HEK293 (cell line): ENCODE data around the gene RNF121.

Experiments used
- EGR2 ChIP-seq: fragments of 450-650 bp; formaldehyde crosslinking; IDR thresholded peaks from 2 replicates; pipeline ENCODE4 v1.5.1; 2016; ENCODE audit warnings: low read depth, missing biosample characterization, missing genetic modification characterization
- KLF16 ChIP-seq: fragments of 450-650 bp; formaldehyde crosslinking; IDR thresholded peaks from 2 replicates; pipeline ENCODE4 v1.5.1; 2017; ENCODE audit warnings: missing biosample characterization, missing genetic modification characterization
- YY1 ChIP-seq: fragments of 450-650 bp; formaldehyde crosslinking; IDR thresholded peaks from 2 replicates; pipeline ENCODE4 v1.5.1; 2018; ENCODE audit warnings: missing biosample characterization, missing genetic modification characterization
- ZFP37 ChIP-seq: fragments of 450-650 bp; formaldehyde crosslinking; IDR thresholded peaks from 2 replicates; pipeline ENCODE4 v1.5.1; 2016; ENCODE audit warnings: missing biosample characterization, missing genetic modification characterization
- ZNF121 ChIP-seq: fragments of 450-650 bp; formaldehyde crosslinking; IDR thresholded peaks from 2 replicates; pipeline ENCODE4 v1.5.1; 2016; ENCODE audit warnings: missing biosample characterization, missing genetic modification characterization
- ZNF19 ChIP-seq: fragments of 450-650 bp; formaldehyde crosslinking; IDR thresholded peaks from 2 replicates; pipeline ENCODE4; 2016; ENCODE audit warnings: missing biosample characterization, missing genetic modification characterization, low read depth
- ZNF211 ChIP-seq: fragments of 450-650 bp; formaldehyde crosslinking; IDR thresholded peaks from 2 replicates; pipeline ENCODE4 v1.5.1; 2016; ENCODE audit warnings: low read depth, missing biosample characterization, missing genetic modification characterization
- ZNF239 ChIP-seq: fragments of 450-650 bp; formaldehyde crosslinking; IDR thresholded peaks from 2 replicates; pipeline ENCODE4 v1.5.1; 2016; ENCODE audit warnings: missing biosample characterization, missing genetic modification characterization
- ZNF24 ChIP-seq: fragments of 450-650 bp; formaldehyde crosslinking; IDR thresholded peaks from 2 replicates; pipeline ENCODE4 v1.5.1; 2016; ENCODE audit warnings: missing biosample characterization, missing genetic modification characterization
- ZNF292 ChIP-seq: fragments of 450-650 bp; formaldehyde crosslinking; IDR thresholded peaks from 2 replicates; pipeline ENCODE4 v1.5.1; 2016; ENCODE audit warnings: low read depth, missing biosample characterization, missing genetic modification characterization, borderline replicate concordance
- ZNF311 ChIP-seq: fragments of 450-650 bp; formaldehyde crosslinking; IDR thresholded peaks from 2 replicates; pipeline ENCODE4 v1.5.1; 2017; ENCODE audit warnings: missing biosample characterization, missing genetic modification characterization, borderline replicate concordance
- ZNF324 ChIP-seq: fragments of 450-650 bp; formaldehyde crosslinking; IDR thresholded peaks from 2 replicates; pipeline ENCODE4 v1.5.1; 2016; ENCODE audit warnings: missing biosample characterization, missing genetic modification characterization
- ZNF354C ChIP-seq: fragments of 450-650 bp; formaldehyde crosslinking; IDR thresholded peaks from 2 replicates; pipeline ENCODE4 v1.5.1; 2016; ENCODE audit warnings: missing biosample characterization, missing genetic modification characterization, low read depth, borderline replicate concordance
- ZNF391 ChIP-seq: fragments of 450-650 bp; formaldehyde crosslinking; IDR thresholded peaks from 2 replicates; pipeline ENCODE4 v1.5.1; 2016; ENCODE audit warnings: low read depth, missing biosample characterization, missing genetic modification characterization, borderline replicate concordance
- ZNF404 ChIP-seq: fragments of 450-650 bp; formaldehyde crosslinking; IDR thresholded peaks from 2 replicates; pipeline ENCODE4 v1.5.1; 2017; ENCODE audit warnings: missing biosample characterization, missing genetic modification characterization
- ZNF416 ChIP-seq: fragments of 450-650 bp; formaldehyde crosslinking; IDR thresholded peaks from 2 replicates; pipeline ENCODE4 v1.5.1; 2016; ENCODE audit warnings: missing biosample characterization, missing genetic modification characterization
- ZNF48 ChIP-seq: fragments of 450-650 bp; formaldehyde crosslinking; IDR thresholded peaks from 2 replicates; pipeline ENCODE4 v1.5.1; 2016; ENCODE audit warnings: missing biosample characterization, missing genetic modification characterization
- ZNF514 ChIP-seq: fragments of 450-650 bp; formaldehyde crosslinking; IDR thresholded peaks from 2 replicates; pipeline ENCODE4 v1.5.1; 2016; ENCODE audit warnings: missing biosample characterization, missing genetic modification characterization
- ZNF571 ChIP-seq: fragments of 450-650 bp; formaldehyde crosslinking; IDR thresholded peaks from 2 replicates; pipeline ENCODE4 v1.5.0; 2017; ENCODE audit warnings: missing biosample characterization, missing genetic modification characterization
- ZNF600 ChIP-seq: fragments of 450-650 bp; formaldehyde crosslinking; IDR thresholded peaks from 2 replicates; pipeline ENCODE4 v1.5.1; 2016; ENCODE audit warnings: missing biosample characterization, missing genetic modification characterization
- ZNF626 ChIP-seq: fragments of 450-650 bp; sonication (Bioruptor Pico); formaldehyde crosslinking; IDR thresholded peaks from 2 replicates; pipeline ENCODE4 v1.5.1; 2018; ENCODE audit warnings: missing biosample characterization, missing genetic modification characterization, inconsistent platforms
- ZNF664 ChIP-seq: fragments of 450-650 bp; formaldehyde crosslinking; IDR thresholded peaks from 2 replicates; pipeline ENCODE4 v1.5.1; 2016; ENCODE audit warnings: missing biosample characterization, missing genetic modification characterization
- TF ChIP-seq, protein P1 (sequence below): fragments of 450-650 bp; formaldehyde crosslinking; IDR thresholded peaks from 2 replicates; pipeline ENCODE4 v1.5.1; 2016; ENCODE audit warnings: missing biosample characterization, missing genetic modification characterization
- TF ChIP-seq, protein P2 (sequence below): fragments of 450-650 bp; formaldehyde crosslinking; IDR thresholded peaks from 2 replicates; pipeline ENCODE4 v1.5.1; 2017; ENCODE audit warnings: missing biosample characterization, missing genetic modification characterization
- TF ChIP-seq, protein P3 (sequence below): fragments of 450-650 bp; formaldehyde crosslinking; IDR thresholded peaks from 2 replicates; pipeline ENCODE4 v1.5.1; 2016; ENCODE audit warnings: missing biosample characterization, missing genetic modification characterization
- TF ChIP-seq, protein P4 (sequence below): fragments of 450-650 bp; formaldehyde crosslinking; IDR thresholded peaks from 2 replicates; pipeline ENCODE4 v1.5.1; 2016; ENCODE audit warnings: missing biosample characterization, missing genetic modification characterization
- TF ChIP-seq, protein P5 (sequence below): fragments of 450-650 bp; formaldehyde crosslinking; IDR thresholded peaks from 2 replicates; pipeline ENCODE4 v1.5.1; 2016; ENCODE audit warnings: missing biosample characterization, missing genetic modification characterization
- TF ChIP-seq, protein P6 (sequence below): fragments of 450-650 bp; formaldehyde crosslinking; IDR thresholded peaks from 2 replicates; pipeline ENCODE4 v1.5.1; 2016; ENCODE audit warnings: missing biosample characterization, missing genetic modification characterization

Gene RNF121

DNA sequence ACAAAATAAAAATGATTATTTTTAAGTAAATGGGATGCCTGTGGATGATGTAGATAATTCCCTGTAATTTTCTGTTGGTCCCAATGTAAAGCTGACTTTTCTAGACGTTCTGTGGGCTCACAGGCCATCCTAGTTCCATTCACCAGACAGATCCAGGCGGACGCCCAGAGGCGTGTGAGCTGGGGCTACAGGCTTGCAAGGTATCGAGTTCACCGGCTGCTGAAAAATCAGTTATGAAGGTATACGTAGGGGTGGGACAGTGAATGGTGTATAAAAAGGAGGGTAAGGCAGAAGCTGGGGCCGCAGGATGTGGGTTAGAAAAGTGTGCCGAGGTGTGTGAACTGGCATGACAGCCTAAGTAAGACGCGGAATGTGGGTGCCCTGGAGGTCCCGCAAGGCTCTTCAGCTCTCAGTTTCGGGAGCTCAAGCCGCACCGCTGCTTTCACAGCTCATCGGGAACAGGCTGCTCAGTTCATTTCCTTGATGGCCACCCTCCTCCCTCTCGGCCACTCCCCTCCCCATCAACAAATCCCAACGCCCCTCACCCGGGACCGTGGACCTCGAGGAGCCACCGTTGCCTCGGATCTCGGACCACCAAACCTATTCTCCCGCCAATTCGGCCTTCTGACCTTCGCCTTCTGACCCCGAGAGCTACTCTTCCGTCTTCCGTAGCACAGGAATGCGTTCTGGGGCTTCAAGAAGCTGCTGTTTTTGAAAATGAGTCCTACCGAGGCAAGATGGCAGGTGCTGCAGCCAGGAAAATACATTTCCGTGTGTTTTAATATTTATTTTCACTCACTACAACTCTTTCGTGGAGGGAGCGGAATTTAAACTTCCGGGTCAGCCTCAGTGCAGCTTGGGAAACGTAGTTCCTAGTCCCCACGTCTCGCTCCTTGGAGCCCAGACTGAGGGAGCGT, 768 bp upstream of the RNF121 start, which contains the start of gene XNDC1N (continued):
- TF ChIP-seq, protein P1, sequence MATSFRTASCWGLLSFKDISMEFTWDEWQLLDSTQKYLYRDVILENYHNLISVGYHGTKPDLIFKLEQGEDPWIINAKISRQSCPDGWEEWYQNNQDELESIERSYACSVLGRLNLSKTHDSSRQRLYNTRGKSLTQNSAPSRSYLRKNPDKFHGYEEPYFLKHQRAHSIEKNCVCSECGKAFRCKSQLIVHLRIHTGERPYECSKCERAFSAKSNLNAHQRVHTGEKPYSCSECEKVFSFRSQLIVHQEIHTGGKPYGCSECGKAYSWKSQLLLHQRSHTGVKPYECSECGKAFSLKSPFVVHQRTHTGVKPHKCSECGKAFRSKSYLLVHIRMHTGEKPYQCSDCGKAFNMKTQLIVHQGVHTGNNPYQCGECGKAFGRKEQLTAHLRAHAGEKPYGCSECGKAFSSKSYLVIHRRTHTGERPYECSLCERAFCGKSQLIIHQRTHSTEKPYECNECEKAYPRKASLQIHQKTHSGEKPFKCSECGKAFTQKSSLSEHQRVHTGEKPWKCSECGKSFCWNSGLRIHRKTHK (tag by site-specific recombination) = no peak
- TF ChIP-seq KLF16 (tag by site-specific recombination) (peak; percentile 26), ZNF292 (tag by site-specific recombination) (no peak), ZNF571 (tag by site-specific recombination) (no peak), ZNF626 (tag by site-specific recombination) (no peak), ZNF311 (tag by site-specific recombination) (no peak), ZNF404 (tag by site-specific recombination) (no peak), ZNF514 (tag by site-specific recombination) (no peak), ZNF48 (tag by site-specific recombination) (no peak), ZNF24 (tag by site-specific recombination) (no peak), ZNF391 (no peak), ZNF416 (tag by site-specific recombination) (no peak), ZNF664 (tag by site-specific recombination) (no peak), EGR2 (no peak), ZNF239 (tag by site-specific recombination) (no peak), YY1 (no peak), ZNF600 (tag by site-specific recombination) (peak; percentile 81; the same call in 1 of the 2 replicates), ZNF324 (tag by site-specific recombination) (peak; percentile 72; the same call in 1 of the 2 replicates), ZNF121 (tag by site-specific recombination) (no peak), ZNF211 (tag by site-specific recombination) (no peak), ZFP37 (tag by site-specific recombination) (no peak), ZNF19 (tag by site-specific recombination) (no peak), ZNF354C (tag by site-specific recombination) (no peak)
- TF ChIP-seq, protein P2, sequence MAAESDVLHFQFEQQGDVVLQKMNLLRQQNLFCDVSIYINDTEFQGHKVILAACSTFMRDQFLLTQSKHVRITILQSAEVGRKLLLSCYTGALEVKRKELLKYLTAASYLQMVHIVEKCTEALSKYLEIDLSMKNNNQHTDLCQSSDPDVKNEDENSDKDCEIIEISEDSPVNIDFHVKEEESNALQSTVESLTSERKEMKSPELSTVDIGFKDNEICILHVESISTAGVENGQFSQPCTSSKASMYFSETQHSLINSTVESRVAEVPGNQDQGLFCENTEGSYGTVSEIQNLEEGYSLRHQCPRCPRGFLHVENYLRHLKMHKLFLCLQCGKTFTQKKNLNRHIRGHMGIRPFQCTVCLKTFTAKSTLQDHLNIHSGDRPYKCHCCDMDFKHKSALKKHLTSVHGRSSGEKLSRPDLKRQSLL = no peak
- TF ChIP-seq, protein P3, sequence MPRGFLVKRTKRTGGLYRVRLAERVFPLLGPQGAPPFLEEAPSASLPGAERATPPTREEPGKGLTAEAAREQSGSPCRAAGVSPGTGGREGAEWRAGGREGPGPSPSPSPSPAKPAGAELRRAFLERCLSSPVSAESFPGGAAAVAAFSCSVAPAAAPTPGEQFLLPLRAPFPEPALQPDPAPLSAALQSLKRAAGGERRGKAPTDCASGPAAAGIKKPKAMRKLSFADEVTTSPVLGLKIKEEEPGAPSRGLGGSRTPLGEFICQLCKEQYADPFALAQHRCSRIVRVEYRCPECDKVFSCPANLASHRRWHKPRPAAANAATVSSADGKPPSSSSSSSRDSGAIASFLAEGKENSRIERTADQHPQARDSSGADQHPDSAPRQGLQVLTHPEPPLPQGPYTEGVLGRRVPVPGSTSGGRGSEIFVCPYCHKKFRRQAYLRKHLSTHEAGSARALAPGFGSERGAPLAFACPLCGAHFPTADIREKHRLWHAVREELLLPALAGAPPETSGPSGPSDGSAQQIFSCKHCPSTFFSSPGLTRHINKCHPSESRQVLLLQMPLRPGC (tag by site-specific recombination) = peak; percentile 45; the same call in 1 of the 2 replicates
- TF ChIP-seq, protein P4, sequence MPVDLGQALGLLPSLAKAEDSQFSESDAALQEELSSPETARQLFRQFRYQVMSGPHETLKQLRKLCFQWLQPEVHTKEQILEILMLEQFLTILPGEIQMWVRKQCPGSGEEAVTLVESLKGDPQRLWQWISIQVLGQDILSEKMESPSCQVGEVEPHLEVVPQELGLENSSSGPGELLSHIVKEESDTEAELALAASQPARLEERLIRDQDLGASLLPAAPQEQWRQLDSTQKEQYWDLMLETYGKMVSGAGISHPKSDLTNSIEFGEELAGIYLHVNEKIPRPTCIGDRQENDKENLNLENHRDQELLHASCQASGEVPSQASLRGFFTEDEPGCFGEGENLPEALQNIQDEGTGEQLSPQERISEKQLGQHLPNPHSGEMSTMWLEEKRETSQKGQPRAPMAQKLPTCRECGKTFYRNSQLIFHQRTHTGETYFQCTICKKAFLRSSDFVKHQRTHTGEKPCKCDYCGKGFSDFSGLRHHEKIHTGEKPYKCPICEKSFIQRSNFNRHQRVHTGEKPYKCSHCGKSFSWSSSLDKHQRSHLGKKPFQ (tag by site-specific recombination) = peak; percentile 77
- TF ChIP-seq, protein P5, sequence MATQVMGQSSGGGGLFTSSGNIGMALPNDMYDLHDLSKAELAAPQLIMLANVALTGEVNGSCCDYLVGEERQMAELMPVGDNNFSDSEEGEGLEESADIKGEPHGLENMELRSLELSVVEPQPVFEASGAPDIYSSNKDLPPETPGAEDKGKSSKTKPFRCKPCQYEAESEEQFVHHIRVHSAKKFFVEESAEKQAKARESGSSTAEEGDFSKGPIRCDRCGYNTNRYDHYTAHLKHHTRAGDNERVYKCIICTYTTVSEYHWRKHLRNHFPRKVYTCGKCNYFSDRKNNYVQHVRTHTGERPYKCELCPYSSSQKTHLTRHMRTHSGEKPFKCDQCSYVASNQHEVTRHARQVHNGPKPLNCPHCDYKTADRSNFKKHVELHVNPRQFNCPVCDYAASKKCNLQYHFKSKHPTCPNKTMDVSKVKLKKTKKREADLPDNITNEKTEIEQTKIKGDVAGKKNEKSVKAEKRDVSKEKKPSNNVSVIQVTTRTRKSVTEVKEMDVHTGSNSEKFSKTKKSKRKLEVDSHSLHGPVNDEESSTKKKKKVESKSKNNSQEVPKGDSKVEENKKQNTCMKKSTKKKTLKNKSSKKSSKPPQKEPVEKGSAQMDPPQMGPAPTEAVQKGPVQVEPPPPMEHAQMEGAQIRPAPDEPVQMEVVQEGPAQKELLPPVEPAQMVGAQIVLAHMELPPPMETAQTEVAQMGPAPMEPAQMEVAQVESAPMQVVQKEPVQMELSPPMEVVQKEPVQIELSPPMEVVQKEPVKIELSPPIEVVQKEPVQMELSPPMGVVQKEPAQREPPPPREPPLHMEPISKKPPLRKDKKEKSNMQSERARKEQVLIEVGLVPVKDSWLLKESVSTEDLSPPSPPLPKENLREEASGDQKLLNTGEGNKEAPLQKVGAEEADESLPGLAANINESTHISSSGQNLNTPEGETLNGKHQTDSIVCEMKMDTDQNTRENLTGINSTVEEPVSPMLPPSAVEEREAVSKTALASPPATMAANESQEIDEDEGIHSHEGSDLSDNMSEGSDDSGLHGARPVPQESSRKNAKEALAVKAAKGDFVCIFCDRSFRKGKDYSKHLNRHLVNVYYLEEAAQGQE = no peak
- TF ChIP-seq, protein P6, sequence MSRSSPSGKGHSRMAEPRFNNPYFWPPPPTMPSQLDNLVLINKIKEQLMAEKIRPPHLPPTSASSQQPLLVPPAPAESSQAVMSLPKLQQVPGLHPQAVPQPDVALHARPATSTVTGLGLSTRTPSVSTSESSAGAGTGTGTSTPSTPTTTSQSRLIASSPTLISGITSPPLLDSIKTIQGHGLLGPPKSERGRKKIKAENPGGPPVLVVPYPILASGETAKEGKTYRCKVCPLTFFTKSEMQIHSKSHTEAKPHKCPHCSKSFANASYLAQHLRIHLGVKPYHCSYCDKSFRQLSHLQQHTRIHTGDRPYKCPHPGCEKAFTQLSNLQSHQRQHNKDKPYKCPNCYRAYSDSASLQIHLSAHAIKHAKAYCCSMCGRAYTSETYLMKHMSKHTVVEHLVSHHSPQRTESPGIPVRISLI (tag by site-specific recombination) = no peak
